Astrocyte (in vitro differentiated cells and primary cell): ENCODE measurements around the gene DDX39A. TPM values are rescaled to one million over a fixed set of nuclear protein-coding genes. Genes with fewer than 3 reads are reported as not detected.

Source experiments
- DNase-seq: peaks from one replicate; pipeline ENCODE4 v3.0.0-alpha.2; 2010; ENCODE audit warnings: low read depth
- FAIRE-seq: peaks from 2 replicates; lab custom pipeline; 2011; peaks lifted over from hg19 to GRCh38; lab: Jason Lieb, UNC
- H2AFZ ChIP-seq: 2 replicates; pipeline ENCODE4 v1.6.0; 2012; ENCODE audit warnings: low read depth, low read length, inconsistent platforms
- H3K27ac ChIP-seq: 2 replicates; pipeline ENCODE4 v1.5.1; 2011; ENCODE audit warnings: low read depth, low read length, inconsistent platforms
- H3K27me3 ChIP-seq: 2 replicates; pipeline ENCODE4 v1.6.0; 2011; ENCODE audit warnings: low read length, inconsistent platforms; ENCODE audit not compliant: insufficient read depth
- H3K36me3 ChIP-seq: 2 replicates; pipeline ENCODE4 v1.5.1; 2011; ENCODE audit warnings: low read length, inconsistent platforms; ENCODE audit not compliant: insufficient read depth
- H3K4me1 ChIP-seq: 2 replicates; pipeline ENCODE4 v1.5.1; 2011; ENCODE audit warnings: low read length, inconsistent platforms; ENCODE audit not compliant: insufficient read depth
- H3K4me2 ChIP-seq: 2 replicates; pipeline ENCODE4 v1.6.0; 2012; ENCODE audit warnings: low read length, inconsistent platforms
- H3K4me3 ChIP-seq: 2 replicates; pipeline ENCODE4 v1.5.1; 2011; ENCODE audit warnings: low read depth, mild to moderate bottlenecking, low read length, inconsistent platforms; ENCODE audit not compliant: insufficient read depth
- H3K79me2 ChIP-seq: 2 replicates; pipeline ENCODE4 v1.6.0; 2012; ENCODE audit warnings: mild to moderate bottlenecking, low read length, inconsistent platforms; ENCODE audit not compliant: insufficient read depth
- H3K9ac ChIP-seq: 2 replicates; pipeline ENCODE4 v1.6.0; 2012; ENCODE audit warnings: mild to moderate bottlenecking, low read length, inconsistent platforms
- H3K9me3 ChIP-seq: 2 replicates; pipeline ENCODE4 v1.5.1; 2012; ENCODE audit warnings: low read depth, mild to moderate bottlenecking, low read length, inconsistent platforms; ENCODE audit not compliant: insufficient read depth
- H4K20me1 ChIP-seq: 2 replicates; pipeline ENCODE4 v1.6.0; 2012; ENCODE audit warnings: low read length, inconsistent platforms; ENCODE audit not compliant: insufficient read depth
- H3K27ac Mint-ChIP-seq: one replicate; pipeline ENCODE4 v1.8.0; 2021; ENCODE audit warnings: mild to moderate bottlenecking, mixed read lengths; ENCODE audit not compliant: unreplicated experiment
- H3K27me3 Mint-ChIP-seq: one replicate; pipeline ENCODE4 v1.8.0; 2021; ENCODE audit warnings: low read depth, mixed read lengths; ENCODE audit not compliant: unreplicated experiment
- H3K36me3 Mint-ChIP-seq: one replicate; pipeline ENCODE4 v1.8.0; 2021; ENCODE audit warnings: low read depth, mixed read lengths; ENCODE audit not compliant: unreplicated experiment
- H3K4me1 Mint-ChIP-seq: one replicate; pipeline ENCODE4 v1.8.0; 2021; ENCODE audit warnings: low read depth, mixed read lengths; ENCODE audit not compliant: unreplicated experiment
- H3K4me3 Mint-ChIP-seq: one replicate; pipeline ENCODE4 v1.8.0; 2021; ENCODE audit warnings: mild to moderate bottlenecking, moderate library complexity, mixed read lengths; ENCODE audit not compliant: unreplicated experiment
- H3K9me3 Mint-ChIP-seq: one replicate; pipeline ENCODE4 v1.8.0; 2021; ENCODE audit warnings: mild to moderate bottlenecking, mixed read lengths; ENCODE audit not compliant: unreplicated experiment
- CTCF ChIP-seq: IDR thresholded peaks from 2 replicates; pipeline ENCODE4 v1.5.1; 2011; ENCODE audit warnings: low read depth, mild to moderate bottlenecking, inconsistent platforms, low read length, moderate library complexity; ENCODE audit not compliant: insufficient read depth
- EZH2 ChIP-seq: IDR thresholded peaks from 2 replicates; pipeline ENCODE4 v1.6.1; 2012; ENCODE audit warnings: mild to moderate bottlenecking, low read length, inconsistent platforms; ENCODE audit not compliant: insufficient read depth
- total RNA-seq: library from RNA; stranded (reverse); gene quantifications from 2 replicates; pipeline ENCODE4 v1.2.1, GENCODE V29; 2021

The DDX39A gene
- total RNA-seq, 1 donor from 2014 or later = 54.9 TPM

- Histone ChIP-seq H3K27me3 (no peaks in the 10 kb centered on the region), H3K4me3 (no peak overlapping the region), H3K27ac (no peak overlapping the region), H4K20me1 (peaks cover 95% of the 10 kb centered on the region), H3K9ac (no peak overlapping the region), H3K9me3 (no peaks in the 10 kb centered on the region), H3K4me2 (no peak overlapping the region), H3K79me2 (peaks cover 68% of the 10 kb centered on the region), H3K36me3 (peaks cover 46% of the 10 kb centered on the region), H3K4me1 (peaks cover 9% of the 10 kb centered on the region), H2AFZ (no peak overlapping the region)
- Mint-ChIP-seq H3K4me3 (no peak overlapping the region), H3K9me3 (no peaks in the 10 kb centered on the region), H3K27me3 (no peaks in the 10 kb centered on the region), H3K27ac (no peak overlapping the region), H3K4me1 (peaks cover 21% of the 10 kb centered on the region), H3K36me3 (peaks cover 9% of the 10 kb centered on the region)
- no peak for DNase-seq
- TF ChIP-seq EZH2 (no peak), CTCF (no peak)
- FAIRE-seq = no peak
Measured at GRCh38 chr19:14411161-14411937, 7.8 kb downstream of the DDX39A start.

- H3K36me3 ChIP-seq = peaks cover 43% of the 10 kb centered on the region
- DNase-seq = no peak
- no peak overlapping the region for H2AFZ ChIP-seq
- H3K4me2 ChIP-seq = no peak overlapping the region
- no peak for FAIRE-seq
- no peaks in the 10 kb centered on the region for H3K27me3 ChIP-seq
- H3K4me1 ChIP-seq = peaks cover 9% of the 10 kb centered on the region
- H3K27ac ChIP-seq = no peak overlapping the region
- H3K27me3 Mint-ChIP-seq = no peaks in the 10 kb centered on the region
- no peak overlapping the region for H3K27ac Mint-ChIP-seq
- TF ChIP-seq CTCF (no peak), EZH2 (no peak)
- H3K36me3 Mint-ChIP-seq = peaks cover 6% of the 10 kb centered on the region
- no peak overlapping the region for H3K9ac ChIP-seq
- peaks cover 17% of the 10 kb centered on the region for H3K4me1 Mint-ChIP-seq
- no peaks in the 10 kb centered on the region for H3K9me3 ChIP-seq
- no peak overlapping the region for H3K4me3 Mint-ChIP-seq
- H3K79me2 ChIP-seq = peaks cover 58% of the 10 kb centered on the region
- peaks cover 87% of the 10 kb centered on the region for H4K20me1 ChIP-seq
- no peak overlapping the region for H3K4me3 ChIP-seq
- H3K9me3 Mint-ChIP-seq = no peaks in the 10 kb centered on the region
Measured at GRCh38 chr19:14410091-14411051, 8.8 kb downstream of the DDX39A start.
